ENCODE data around the gene ACTRT2.

ACTRT2 gene

DNA sequence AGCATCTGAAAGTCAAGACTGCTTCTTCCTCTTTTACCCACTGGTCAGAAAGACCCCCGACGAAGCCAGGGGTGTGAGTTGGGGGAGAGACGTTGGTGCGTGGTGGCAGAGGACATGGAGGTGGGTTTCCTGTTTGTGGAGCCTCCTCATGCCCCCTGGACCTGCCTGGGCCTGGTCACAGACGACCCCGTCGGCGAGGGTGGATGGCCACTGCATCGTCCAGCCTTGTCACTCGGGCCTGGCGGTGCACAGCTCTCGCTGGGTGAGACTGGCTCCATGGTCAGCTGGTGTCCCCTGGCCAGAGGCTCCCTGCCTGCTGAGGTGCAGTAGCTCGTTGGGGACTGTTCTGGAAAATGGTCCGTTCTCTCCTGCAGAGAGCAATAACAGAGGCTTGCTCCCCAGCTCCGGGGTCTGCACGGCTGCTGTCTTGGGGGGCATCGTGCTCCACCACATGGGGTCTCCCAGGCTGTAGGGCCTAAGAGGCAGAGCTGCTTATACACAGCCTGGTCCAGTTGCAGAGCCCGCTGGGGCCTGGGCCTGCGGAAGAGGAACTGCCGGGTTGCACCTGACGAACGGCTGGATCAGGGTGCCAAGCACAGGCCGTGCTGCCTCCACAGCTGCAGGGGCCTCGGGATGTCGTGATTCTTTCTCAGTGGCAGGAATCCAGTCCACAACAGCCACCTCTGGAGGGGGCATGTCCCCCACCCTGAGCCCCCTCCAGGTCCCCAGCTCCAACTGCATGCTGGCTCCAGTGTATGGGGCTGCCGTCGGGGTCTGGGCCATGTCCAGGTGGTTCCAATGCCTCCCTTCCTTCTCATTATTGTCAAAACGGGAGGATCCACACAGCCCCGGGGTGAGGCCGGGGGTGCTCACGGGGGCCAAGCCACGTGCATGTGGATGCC, 18.0 kb upstream of the ACTRT2 start:
- no peak for DNase-seq (ENCODE audit: low read depth)

DNA sequence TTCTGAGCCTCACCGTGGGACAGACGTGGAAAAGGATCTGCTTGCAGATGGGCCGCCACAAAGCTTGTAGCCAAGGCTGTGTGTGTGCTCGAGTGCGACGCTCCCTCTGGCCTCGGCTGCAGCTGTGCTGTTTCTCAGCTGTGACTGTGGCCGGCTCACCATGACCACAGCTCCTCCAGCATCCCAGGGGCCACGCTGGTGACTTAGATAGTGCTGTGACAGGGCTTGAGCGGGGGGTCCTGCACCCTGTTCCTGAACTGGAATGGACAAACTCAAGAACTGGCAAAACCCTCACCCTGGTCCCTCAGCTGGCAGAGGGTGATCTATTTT, 17.4 kb upstream of the ACTRT2 start:
- DNase-seq (ENCODE audit: low read depth): no peak

DNA sequence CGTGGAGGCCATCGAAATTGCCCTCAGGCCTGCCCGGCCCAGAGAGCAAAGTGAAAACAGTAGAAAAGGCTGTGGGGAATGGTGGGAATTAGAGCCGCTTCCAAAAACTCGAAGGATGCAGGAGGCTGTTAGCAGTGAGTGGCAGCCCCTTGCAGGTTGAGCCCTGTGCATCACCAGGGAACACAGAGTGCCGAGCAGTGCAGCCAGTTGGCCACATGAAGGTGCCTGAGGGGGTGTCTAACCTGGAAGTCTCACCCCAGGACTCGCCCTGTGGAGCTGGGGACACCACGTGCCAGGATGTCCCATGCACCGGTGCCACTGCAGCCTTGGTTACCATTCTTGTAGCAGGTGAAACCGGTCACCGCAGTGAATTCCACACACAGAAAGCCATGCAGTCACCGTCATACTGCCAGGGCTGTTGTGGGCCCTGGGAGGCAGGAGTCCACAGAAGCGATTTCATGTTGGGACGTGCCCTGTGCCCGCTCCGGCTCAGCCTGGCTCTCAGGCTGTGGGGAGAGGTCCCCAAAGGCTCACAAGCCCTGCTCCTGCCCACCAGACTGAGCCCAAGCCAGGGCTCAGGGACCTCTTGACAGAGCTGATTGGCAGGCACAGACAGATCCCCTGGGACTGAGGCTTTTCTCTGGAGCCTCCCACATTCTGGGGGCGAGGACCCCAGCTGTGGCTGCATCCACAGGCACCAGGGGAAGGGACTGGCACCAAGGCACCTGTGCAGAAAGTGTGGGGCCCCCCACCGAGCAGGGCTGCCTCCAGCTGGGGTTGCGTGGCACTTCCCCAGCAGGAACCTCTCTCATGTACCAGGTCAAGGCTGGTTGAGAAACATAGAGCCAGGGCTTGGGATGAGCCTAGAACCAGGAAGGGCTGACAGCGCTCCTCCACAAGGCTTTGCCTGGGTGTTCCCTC, 16.7 kb upstream of the ACTRT2 start:
- no peak for DNase-seq (ENCODE audit: low read depth)

DNA sequence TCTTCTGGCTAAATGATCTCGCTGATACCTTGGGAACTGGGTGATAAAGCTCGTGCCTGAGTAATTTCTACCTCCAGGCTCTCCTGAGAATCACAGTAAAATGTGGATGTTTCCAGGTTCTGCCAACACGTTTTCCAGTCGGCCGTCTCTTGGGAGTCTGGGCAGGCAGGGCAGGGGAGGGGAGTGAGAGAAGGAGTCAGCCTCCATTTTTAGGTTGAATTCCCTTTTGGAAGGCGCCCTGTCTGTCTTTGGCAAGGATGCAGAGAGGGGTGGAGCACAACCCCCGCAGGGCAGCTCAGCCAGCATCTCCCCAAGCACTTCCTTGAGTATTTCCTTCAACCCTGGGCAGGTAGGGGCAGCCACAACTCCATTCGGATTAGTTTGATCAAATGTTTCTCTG, 15.5 kb upstream of the ACTRT2 start:
- no peak for DNase-seq (ENCODE audit: low read depth)

DNA sequence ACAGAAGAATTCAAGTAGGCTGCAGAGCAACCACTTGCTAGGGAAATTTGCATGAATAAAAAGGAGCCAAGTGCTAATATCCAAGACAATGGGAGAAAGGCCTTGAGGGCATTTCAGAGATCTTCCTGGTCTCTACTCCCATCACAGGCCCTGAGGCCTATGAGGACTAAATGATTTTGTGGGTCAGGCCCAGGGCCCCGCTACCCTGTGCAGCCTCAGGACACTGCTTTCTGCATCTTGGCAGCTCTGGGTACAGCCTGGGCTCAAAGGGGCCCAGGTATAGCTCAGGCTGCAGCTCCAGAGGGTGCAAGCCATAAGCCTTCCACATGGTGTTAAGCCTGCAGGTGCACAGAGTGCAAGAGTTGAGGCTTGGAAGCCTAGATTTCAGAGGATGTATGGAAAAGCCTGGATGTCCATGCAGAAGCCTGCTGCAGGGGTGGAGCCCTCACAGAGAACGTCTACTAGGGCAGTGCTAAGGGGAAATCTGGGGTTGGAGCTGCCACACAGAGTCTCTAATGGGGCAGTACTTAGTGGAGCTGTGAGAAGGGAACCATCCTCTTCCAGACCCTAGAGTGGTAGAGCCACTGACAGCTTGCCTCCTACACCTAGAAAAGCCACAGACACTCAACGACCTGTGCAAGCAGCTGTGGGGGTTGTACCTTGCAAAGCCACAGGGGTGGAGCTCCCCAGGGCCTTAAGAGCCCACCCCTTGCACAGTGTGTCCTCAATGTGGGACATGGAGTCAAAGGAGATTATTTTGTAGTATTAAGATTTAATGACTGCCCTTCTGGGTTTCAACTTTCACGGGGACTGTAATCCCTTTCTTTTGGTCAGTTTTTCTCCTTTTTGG, 13.7 kb upstream of the ACTRT2 start:
- no peak for DNase-seq (ENCODE audit: low read depth)

DNA sequence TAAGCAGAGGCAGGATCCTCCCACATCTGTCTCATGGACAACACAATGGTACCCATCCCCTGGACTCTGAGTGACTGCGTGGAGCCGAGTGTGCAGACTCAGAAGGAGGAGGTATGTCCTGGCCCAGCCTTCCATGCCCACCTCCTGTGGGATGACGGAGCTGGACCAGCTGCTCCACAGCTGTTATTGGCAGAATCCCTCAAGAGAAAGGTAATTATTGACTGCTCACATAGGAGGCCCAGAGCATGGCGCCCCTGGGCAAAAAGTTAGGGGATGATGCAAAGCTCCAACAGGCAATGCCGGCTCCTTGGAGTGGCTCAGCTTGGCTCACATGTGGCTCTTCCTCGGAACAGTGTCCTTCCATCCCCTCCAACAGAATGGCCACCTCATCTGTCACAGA, 12.2 kb upstream of the ACTRT2 start:
- DNase-seq (ENCODE audit: low read depth): no peak

DNA sequence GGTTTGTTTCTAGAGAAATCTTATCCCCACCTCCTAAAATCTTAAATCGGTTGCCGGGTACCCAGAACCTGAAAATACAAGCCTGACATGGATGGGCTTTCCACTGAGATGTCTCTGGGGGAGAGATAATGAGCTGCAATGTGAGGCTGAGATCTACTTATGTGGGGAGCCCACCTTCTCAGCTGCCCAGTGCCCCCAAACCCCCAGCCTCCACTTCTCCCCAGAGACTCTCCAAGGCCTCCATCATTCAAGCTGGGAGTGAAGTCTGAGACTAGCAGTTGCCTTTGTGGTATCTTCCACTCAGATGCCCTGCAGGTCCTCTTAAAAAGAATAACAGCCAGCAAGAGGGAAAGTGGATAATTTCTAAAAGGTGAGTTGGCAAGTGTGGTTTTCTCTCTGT, 11.7 kb upstream of the ACTRT2 start:
- DNase-seq (ENCODE audit: low read depth): no peak

DNA sequence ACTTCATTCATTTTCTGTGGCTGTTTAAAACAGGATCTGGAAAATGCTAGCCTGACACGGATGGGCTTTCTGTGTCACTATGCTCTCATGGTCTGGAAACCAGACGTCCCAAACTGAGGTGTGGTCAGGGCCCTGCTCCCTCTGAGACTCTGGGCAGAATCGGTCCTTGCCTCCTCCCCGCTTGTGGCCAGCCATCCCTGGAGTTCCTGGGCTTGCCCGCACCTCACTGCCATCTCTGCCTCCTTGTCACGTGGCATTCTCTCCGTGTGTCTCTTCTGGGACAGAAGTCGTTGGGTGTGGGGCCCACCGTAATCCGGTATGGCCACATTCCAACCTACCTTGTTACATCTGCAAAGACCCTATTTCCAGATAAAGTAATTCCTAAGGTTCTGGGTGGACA, 10.1 kb upstream of the ACTRT2 start:
- DNase-seq (ENCODE audit: low read depth): no peak

DNA sequence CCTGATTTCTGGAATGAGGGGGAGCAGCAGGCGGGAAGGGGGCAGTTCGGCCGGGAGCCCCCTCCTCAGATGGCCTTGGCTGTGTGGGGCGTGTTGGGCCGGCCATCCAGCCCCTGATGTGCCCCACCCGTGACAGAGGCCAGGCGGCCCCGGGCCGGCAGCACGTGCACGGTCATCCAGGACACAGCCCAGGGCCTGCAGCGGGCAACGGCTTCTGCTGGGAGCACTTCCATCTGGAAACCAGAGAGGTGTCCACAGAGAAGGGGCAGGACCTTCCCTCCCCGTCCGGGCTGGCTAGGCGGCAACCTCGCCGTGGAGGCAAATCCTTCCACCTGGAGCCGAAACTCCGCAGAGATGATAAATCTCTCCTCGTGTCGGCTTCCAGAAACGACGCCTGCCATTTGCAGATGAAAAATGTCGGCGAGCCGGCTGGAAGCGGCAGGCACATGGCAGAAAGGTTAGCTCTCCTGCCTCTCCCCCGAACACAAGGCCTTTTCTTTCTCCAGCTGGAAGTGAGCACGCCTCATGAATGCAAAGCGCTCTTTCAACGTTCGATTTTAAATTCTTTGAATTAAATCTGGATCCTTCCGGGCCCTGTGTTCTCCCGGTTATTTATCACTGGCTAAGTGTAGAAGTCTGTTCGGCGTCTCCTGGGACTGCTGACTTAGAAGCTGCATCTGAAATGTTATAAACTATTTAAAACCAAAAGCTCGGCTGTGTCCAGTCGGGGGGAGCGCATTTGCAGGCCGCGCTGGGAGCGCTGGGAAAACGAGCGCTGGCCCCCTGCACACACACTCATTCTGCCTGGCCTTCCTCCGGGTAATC, 9.4 kb upstream of the ACTRT2 start:
- no peak for DNase-seq (ENCODE audit: low read depth)

DNA sequence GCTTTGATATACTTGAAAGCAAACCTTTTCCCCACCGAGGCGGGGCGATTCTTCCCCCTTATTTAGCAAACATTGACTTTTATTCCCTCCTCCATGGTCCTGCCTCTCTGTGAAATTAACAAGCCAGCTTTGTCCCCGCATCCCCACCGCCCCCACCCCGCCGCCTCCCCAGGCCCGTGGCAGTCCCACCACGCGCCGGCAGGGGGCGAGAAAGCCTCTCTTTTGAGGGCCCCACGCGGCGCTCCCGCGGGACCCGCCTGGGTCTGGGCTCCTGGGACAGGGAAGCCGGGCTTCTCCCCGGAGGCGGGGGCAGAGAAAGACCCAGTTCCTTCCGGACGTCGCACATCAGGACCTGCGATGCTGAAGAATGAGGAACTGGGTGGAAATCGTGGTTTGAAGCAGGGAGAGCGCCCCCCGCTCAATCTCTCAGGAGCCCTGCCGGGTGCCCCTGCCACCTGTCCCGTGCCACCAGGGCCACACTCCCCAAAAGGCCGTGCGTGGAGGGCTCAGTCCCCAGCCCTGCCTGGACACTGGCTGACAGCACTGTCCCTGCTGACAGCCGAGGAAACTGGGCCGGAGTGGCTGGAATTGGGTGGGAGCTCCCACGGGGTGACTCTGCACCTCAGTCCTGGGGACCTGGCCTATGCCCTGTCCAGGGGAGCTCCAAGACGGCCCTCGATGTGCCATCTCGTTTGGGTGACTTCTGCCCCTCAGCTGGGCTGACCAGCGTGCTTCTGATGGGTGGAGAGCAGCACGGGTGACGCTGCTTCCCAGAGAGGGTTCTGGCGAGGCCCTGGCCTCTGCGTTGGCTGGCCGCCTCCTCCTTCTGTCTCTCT, 8.6 kb upstream of the ACTRT2 start:
- peak; percentile 28 for DNase-seq (ENCODE audit: low read depth)

DNA sequence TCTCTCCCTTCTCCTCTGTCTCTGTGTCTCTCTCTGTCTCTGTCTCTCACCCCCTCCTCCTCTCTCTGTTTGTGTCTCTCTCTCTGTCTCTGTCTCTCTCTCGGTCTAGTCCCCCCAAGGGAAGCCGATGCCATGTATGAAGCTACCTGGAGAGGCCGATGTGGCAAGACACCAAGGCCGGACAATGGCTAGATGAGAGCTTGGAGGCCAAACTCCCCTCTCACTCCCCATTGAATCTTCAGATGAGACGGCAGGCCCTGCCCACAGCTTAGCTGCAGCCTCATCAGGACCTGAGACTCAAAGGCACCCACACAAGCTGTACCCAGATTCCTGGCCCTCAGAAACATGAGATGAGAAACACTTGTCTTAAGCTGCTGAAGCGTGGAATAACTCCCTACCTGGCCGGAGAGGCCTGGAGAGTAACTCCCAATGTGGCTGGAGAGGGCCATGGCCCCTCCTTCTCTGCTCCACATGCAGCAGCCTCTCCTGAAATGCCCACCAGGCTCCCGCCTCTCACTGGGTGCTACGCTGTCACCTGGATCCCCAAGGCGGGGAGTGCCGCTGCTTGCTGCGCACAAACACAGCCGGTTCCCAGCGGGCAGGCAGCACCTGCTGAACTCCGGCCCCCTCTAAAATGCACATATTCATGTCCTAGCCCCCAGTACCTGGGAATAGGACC, 7.8 kb upstream of the ACTRT2 start:
- DNase-seq (ENCODE audit: low read depth): no peak

DNA sequence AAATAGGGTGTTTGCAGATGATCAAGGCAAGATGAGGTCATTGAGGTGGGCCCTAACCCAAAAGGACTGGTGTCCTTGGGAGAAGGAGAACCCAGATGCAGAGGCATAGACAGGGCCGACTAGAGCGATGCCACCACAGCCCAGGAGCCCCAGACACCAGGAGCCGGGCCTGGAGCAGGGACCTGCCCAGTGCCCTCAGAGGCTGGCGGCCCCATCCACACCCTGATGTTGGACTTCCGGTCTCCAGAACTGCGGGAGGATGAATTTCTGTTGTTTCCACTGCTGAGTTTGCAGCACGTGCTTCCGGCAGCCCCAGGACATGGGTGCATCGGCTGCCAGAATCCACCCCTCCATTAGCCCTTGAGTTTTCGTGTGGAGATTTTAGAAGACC, 7.2 kb upstream of the ACTRT2 start:
- DNase-seq (ENCODE audit: low read depth): no peak

DNA sequence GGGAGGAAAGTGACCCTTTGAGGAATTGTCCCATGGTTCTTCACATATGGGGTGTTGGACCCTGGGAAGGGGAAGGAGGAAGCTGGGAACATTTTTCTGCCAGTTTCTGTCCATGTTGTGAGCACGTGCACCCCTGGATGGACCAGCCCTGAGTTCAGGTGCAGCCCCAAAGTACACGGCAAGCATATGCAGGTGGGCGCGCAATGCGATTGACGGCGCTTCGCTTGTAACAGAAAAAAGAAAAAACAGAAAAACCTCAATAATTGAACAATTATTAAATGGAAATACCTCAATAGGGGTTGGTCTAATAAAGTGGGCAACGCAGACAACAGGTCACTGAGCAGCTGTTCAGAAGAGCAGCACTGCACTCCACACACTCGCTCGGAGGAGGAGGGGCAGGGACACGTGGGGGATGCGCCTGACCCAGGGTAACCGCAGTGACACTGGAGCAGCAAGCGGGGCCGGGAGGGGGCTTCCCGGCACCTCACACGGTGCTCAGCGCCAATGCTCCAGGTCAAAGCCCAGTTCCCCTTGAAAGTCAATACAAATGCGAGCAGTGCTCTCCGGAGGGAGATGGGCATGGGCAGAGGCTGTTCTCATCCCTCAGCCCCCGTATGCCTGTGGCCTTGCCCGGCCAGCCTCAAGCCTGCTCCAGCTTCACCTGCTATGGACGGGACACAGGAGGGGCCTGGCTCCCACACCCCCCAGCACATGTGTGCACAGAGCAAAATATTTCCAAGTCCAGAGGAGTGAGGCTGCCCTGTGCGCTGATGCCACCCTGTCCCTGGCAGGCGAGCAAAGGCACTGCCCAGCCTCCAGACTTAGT, 6.6 kb upstream of the ACTRT2 start:
- no peak for DNase-seq (ENCODE audit: low read depth)

DNA sequence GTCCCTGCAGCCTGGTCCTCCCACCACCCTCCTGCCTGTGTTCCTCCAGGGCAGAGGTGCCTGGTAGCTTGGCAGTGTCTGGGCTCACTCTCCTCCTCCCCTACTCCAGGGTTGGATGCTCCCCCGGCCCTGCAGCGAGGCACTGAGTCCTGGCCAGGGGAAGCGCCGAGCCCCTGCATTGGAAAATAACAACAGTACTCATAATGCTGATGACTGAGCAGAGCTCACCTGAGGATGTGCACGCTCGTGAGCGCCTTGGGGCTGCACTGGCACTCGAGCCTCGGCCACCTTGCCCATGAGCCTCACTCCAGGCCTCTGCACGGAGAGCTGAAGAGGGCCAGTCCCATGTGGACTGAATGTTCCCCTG, 6.0 kb upstream of the ACTRT2 start:
- no peak for DNase-seq (ENCODE audit: low read depth)

DNA sequence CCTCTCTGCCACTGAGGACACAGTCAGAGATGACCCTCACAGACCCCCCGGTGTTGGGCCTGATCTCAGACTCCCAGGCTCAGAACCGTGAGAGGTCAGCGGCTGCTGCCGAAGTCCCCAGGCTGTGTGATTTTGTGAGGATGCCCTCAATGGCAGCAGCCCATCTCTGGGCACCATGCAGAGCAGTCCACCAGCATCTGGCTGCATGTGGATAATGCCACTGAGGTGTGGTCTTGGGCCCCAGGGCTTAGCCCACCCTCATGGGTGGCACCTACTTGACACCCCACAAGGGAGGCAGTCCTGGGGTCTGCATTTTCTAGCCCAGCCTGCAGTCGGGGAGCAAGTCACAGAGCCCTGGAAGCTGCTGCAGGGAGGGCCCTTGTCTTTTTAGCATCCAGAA, 5.5 kb upstream of the ACTRT2 start:
- no peak for DNase-seq (ENCODE audit: low read depth)

DNA sequence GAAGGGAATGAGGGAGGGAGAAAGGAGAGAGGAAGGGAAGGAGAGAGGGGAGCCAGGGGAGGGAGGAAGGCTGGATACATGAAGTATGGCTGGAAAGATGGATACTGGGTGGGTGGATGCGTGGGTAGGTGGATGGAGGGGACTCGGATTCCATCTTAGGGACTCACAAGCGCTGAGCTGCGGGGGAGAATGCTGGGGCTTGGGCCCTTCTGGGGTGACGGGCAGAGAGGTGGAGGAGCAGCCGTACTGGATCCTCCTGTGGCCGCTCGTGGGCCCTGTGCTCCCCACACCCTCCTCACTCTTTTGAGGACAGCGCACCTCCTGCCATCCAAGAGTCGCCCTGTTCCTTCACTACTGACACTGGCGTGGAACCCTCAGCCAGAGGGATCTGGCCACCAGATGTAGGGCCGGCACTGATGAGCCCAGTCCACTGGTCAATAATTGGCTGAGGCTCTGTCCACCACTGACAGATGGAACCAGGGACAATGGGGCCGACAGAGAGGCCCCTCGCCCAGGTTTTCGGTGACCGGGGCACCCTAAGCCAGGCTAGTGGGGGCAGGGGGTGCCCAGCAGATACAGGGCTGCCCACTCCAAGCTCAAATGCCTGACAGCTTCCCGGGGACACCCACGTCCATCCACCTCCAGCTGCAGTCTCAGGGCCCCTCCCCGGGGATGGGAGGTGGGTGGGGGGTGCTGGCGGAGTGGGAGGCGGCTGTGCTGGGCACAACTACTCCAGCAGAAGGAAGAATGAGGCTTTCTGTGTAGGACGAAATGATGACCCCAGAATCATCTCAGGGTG, 4.4 kb upstream of the ACTRT2 start:
- no peak for DNase-seq (ENCODE audit: low read depth)

DNA sequence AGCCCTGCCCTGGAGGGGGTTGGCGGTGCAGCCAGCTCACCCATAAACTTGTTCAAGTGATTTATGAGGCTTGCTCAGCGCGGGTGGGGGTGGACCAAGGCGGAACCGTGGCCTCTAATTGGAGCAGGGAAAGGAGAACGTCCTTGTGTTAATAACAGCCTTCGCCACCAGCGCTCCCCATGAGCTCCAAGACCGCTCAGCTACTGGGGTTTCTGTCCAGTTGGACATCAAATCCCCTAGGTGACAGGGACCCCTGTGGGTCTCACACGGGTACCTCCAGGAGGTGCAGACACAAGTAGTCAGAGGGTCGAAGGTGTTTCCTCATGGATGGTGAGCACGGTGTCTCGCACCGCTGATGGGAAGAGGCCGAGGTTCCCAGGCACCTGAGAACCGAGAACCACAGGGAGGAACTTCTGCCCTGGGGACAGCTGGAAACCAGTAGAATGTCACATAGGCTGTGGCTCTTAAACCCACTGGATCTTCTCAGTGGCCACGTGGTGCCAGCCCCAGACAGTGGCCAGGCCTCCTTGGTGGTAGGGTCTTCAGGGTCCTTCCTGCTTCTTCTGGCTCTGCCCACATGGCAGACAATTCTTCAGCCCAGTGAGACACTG, 3.7 kb upstream of the ACTRT2 start:
- no peak for DNase-seq (ENCODE audit: low read depth)

DNA sequence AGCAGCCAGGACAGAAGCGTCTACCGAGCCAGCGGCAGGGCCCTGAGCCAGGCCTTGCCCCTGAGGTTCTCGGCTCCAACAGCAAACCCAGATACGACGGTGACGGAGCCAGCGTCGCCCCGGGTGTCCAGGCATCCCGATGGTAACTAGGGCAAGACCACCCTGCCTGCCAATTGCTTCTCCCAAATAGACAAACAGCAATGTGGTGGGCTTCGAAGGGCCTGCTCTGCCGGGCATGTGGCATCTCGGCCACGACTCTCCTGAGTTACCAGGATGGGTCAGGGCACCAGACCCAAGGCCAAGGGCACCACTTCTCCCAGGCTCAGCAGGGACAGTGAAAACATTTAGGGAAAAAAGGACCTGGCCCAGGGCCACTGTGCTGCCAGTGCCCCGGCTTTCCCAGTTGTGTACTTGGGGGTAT, 3.2 kb upstream of the ACTRT2 start:
- DNase-seq (ENCODE audit: low read depth): no peak
